Stomach (tissue), 9 donors: Measurements from ENCODE around the gene SPACA9. TPM values are rescaled to one million over a fixed set of nuclear protein-coding genes. Genes with fewer than 3 reads are reported as not detected.

Source experiments
- DNase-seq, 2 donors: peaks; one replicate each; pipeline versions ENCODE4 v3.0.0 to v3.0.0-alpha.2; 2013 to 2019
- H3K27ac ChIP-seq, 5 donors: fragments of 200-600 bp in 4 of 5; sonication (generic) in 4 of 5; one replicate each; pipeline ENCODE4 v1.5.1; 2013 to 2019; ENCODE audit warnings: mild to moderate bottlenecking in 1 of 5, moderate library complexity in 1 of 5
- H3K27me3 ChIP-seq, 3 donors: fragments of 200-600 bp; sonication (generic); one replicate each; pipeline ENCODE4 v1.5.1; 2017 to 2019; ENCODE audit warnings: mixed run types in 1 of 3
- H3K36me3 ChIP-seq, 4 donors: fragments of 200-600 bp; sonication (generic); 1 replicate in 3 of 4; 2 replicates in 1 of 4; pipeline ENCODE4 v1.5.1; 2016 to 2019
- H3K4me1 ChIP-seq, 4 donors: fragments of 200-600 bp; sonication (generic); one replicate each; pipeline ENCODE4 v1.5.1; 2016 to 2019
- H3K4me3 ChIP-seq, 4 donors: fragments of 200-600 bp; sonication (generic) in 3 of 4; one replicate each; pipeline ENCODE4 v1.5.1; 2016 to 2019; ENCODE audit warnings: mild to moderate bottlenecking in 1 of 4
- H3K9me3 ChIP-seq, 4 donors: fragments of 200-600 bp; sonication (generic); one replicate each; pipeline ENCODE4 v1.5.1; 2016 to 2019
- EP300 ChIP-seq: sonication (generic); formaldehyde crosslinking; IDR thresholded peaks from one replicate; pipeline ENCODE4 v1.6.1; 2017; ENCODE audit warnings: antibody characterized with exemption
- POLR2A ChIP-seq, 4 donors: fragments of 450-650 bp; IDR thresholded peaks; one replicate each; pipeline ENCODE4 v1.6.1; 2016; ENCODE audit warnings: antibody characterized with exemption in 4 of 4, control low read depth in 2 of 4, mild to moderate bottlenecking in 1 of 4, moderate library complexity in 1 of 4
- POLR2AphosphoS5 ChIP-seq, 3 donors: sonication (generic); formaldehyde crosslinking; IDR thresholded peaks; one replicate each; pipeline ENCODE4 v1.6.1; 2016; ENCODE audit warnings: antibody characterized with exemption in 3 of 3
- WGBS, 5 donors: extraction: QIAGEN DNeasy Blood & Tissue Kit in 3 of 5; methylation state at CpG; one replicate each; pipeline versions ENCODE4 v1.1.5 to v1.1.7; 2013 to 2018; 5-methylcytosine and 5-hydroxymethylcytosine counted together
- intact Hi-C: fragments of 100-400 bp; cut with DNase I; formaldehyde crosslinking; loops from one replicate; pipeline ENCODE4 v1.15.1; 2023; ENCODE audit warnings: low total_unique reads
- polyA plus RNA-seq, 3 donors: library from polyadenylated mRNA; stranded (reverse); fragments of 200-250 nt; gene quantifications; one replicate each; pipeline ENCODE4 v1.2.3, GENCODE V29; 2013
- total RNA-seq, 5 donors: library from RNA; depleted of rRNA; stranded (reverse); fragments of >200 nt; gene quantifications; one replicate each; pipeline versions ENCODE4 v1.1.0 to v1.2.3, GENCODE V29; 2014 to 2016
- TF ChIP-seq, protein P1 (sequence below), 7 experiments: fragments of 450-650 bp in 4 of 7; fragments of 200-600 bp in 3 of 7; sonication (generic) in 3 of 7; IDR thresholded peaks; one replicate each; pipeline ENCODE4 v1.5.1; 2016 to 2019; ENCODE audit warnings: antibody characterized with exemption in 7 of 7, control low read depth in 2 of 7, mild to moderate bottlenecking in 1 of 7
- donor health status: healthy with polysubstance abuse.
- donor health status: Bipolar disorder and iron deficiency.
- donor health status: healthy.

SPACA9 gene
- total and polyA plus RNA-seq, 8 donors, result 0.29 to 4.8 (median 2.0) TPM; not detected in 2

DNA sequence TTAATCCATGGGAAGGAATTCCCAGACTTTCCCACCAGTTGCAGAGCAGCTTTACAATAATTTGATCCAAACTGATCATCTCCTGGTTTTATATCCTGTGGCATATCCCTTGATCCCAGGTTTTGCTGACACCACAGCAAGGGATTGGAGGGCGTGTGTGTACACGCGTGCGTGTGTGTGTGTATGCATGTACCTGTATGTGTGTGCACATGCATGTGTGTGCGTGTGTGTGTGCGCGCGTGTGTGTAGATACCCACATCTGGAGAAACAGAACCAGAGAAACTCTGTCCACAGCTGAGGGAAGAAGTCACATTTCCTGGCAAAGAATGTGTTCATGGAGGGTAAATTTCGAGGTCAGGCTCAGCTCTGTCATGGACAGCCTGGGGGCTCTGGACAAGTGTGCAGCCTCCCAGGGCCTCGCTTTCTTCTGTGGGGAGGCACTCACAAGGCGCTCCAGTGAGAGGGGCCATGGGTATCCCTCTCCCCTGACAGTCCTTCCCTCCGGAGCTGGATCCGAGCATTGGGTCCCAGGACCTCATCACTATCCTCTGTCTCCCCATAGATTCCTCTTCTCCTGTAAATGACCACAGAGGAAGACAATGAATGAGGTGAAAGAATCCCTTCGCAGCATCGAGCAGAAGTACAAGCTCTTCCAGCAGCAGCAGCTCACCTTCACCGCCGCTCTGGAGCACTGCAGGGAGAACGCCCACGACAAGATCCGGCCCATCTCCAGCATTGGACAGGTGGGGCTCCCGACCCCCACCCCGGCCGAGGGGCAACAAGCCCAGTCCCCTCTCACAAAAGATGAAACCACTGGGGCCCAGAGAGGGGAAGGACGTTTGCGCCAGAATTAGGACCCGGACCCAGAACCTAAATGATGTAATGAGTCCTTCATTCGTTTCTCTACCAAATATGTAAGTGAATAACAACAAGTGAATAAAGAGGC is 4.9 kb downstream of the SPACA9 start:
- no peaks in the 10 kb centered on the region for H3K9me3 ChIP-seq
- no peak for TF ChIP-seq POLR2A (IDR thresholded peaks at IDR 0.05)
- TF ChIP-seq POLR2AphosphoS5 (IDR thresholded peaks at IDR 0.05), result no peak
- TF ChIP-seq, protein P1, sequence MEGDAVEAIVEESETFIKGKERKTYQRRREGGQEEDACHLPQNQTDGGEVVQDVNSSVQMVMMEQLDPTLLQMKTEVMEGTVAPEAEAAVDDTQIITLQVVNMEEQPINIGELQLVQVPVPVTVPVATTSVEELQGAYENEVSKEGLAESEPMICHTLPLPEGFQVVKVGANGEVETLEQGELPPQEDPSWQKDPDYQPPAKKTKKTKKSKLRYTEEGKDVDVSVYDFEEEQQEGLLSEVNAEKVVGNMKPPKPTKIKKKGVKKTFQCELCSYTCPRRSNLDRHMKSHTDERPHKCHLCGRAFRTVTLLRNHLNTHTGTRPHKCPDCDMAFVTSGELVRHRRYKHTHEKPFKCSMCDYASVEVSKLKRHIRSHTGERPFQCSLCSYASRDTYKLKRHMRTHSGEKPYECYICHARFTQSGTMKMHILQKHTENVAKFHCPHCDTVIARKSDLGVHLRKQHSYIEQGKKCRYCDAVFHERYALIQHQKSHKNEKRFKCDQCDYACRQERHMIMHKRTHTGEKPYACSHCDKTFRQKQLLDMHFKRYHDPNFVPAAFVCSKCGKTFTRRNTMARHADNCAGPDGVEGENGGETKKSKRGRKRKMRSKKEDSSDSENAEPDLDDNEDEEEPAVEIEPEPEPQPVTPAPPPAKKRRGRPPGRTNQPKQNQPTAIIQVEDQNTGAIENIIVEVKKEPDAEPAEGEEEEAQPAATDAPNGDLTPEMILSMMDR (IDR thresholded peaks at IDR 0.05), result no peak
- no peak for TF ChIP-seq EP300
- WGBS, 5 donors, result 88 to 92% (median 89%) methylated on average over 27 of the region's 27 CpGs
- H3K36me3 ChIP-seq, result peaks cover 0 to 41% (median 18%) of the 10 kb centered on the region in 4 donors
- intact Hi-C loops, result no loop called here
- no peak overlapping the region for H3K27ac ChIP-seq
- no peak overlapping the region for H3K4me3 ChIP-seq
- no peaks in the 10 kb centered on the region for H3K27me3 ChIP-seq
- DNase-seq, result no peak
- peaks cover 0 to 15% (median 10%) of the 10 kb centered on the region in 4 donors for H3K4me1 ChIP-seq

DNA sequence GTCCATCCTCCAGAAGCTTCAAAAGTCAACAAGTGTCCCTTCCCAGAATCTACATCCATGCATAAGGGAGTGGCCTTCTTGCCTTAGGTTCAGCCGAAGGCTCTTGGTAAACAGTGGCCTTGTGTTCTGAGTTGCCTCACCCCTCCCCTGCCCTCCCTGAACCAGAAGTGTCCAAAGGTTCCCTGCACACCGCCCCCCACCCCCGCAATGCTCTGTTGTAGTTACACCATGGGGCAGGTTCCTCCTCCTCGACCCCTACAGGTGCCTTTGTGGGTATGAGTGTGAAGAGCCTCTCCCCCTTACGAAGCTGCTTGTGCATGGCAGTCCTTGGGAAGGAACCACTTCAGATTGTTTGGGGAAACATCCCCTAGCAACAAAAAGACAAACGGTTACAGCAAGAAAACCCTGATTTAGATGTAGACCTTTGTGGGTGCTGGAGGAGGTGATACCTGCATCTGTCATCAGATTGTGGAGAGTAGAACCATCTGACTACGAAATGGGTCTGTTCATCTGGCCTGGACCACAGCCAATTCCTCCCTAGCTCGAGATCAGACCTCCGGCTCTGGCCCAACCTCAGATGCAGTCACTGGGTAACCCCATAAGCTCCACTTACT is 7.1 kb downstream of the SPACA9 start:
- H3K4me1 ChIP-seq, result no peaks in the 10 kb centered on the region
- no peaks in the 10 kb centered on the region for H3K27me3 ChIP-seq
- H3K4me3 ChIP-seq, result no peak overlapping the region
- intact Hi-C loops, result no loop called here
- no peaks in the 10 kb centered on the region for H3K9me3 ChIP-seq
- DNase-seq, result peak in 1 of 2 donors; percentile 46
- H3K36me3 ChIP-seq, result peaks cover 0 to 57% (median 22%) of the 10 kb centered on the region in 4 donors
- H3K27ac ChIP-seq, result no peak overlapping the region
- WGBS, 5 donors, result 44 to 50% (median 46%) methylated on average over 9 of the region's 9 CpGs
- no peak for TF ChIP-seq EP300
- no peak for TF ChIP-seq POLR2A (IDR thresholded peaks at IDR 0.05)
- no peak for TF ChIP-seq POLR2AphosphoS5 (IDR thresholded peaks at IDR 0.05)
- TF ChIP-seq, protein P1 (IDR thresholded peaks at IDR 0.05), result no peak

DNA sequence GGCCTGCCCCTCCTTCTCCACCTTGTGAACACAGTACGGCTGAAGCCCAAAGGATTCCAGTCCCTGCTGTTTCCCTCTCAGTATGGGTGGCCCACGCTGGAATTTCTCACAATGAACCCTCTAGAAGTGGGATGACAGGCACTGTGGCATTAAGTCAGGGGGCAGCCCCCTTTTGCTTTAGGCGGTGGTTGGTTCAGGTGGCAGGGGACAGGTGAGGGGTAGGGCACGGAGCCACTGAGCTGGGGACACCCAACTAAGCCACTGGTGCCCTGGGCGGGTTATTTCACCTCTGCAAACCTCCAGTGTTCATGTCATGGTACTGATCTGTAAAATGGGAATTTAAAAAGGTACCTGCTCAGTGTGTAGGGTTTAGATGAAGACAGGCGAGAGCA is 7.6 kb downstream of the SPACA9 start:
- intact Hi-C loops, result no loop called here
- no peak for DNase-seq
- 86 to 95% (median 92%) methylated on average over 5 to 6 of the region's 6 CpGs for WGBS, 5 donors
- Histone ChIP-seq H3K4me1 (no peaks in the 10 kb centered on the region), H3K27ac (no peak overlapping the region), H3K36me3 (peaks cover 0 to 62% (median 24%) of the 10 kb centered on the region in 4 donors), H3K27me3 (no peaks in the 10 kb centered on the region), H3K9me3 (no peaks in the 10 kb centered on the region), H3K4me3 (no peak overlapping the region)
- TF ChIP-seq EP300 (no peak), POLR2A (IDR thresholded peaks at IDR 0.05) (no peak)
- TF ChIP-seq, protein P1 (IDR thresholded peaks at IDR 0.05), result no peak

DNA sequence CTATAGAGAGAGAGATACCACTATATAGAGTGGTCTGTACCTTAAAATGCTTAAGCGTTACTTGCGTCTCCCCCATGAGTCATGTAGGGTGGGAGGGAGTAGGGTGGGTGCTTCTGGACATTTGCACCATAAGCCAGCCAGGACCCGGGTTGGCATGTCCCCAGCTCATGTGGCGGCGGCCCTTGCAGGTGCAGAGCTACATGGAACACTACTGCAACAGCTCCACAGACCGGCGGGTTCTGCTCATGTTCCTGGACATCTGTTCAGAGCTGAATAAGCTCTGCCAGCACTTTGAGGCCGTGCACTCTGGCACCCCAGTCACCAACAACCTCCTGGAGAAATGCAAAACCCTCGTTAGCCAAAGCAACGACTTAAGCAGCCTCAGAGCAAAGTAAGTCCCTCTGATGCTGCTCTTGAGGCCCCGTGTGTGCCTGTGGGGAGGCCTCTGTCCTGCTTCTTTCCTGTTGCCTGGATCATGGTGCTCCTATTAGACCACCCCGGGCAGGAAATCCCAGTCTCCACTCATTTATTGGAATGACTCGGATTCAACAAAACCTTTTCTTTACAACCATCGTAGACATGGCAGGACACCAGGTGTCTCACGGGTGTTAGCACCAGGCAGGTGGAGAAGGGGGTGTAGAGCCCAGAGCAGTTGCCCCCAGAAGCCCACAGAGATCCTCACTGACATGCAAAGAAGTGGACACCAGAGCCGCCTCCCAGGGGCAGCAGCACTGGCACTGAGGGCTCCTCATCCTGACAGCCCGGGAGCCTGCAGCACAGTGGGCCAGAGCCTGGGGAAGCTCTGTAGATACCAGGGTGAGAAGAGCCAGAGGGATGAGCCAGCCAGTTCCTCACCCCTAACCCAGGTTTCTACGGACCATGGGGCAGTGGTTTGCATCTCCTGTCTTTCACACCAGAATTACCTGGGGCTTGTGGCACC is 8.8 kb downstream of the SPACA9 start:
- H3K4me1 ChIP-seq, result no peaks in the 10 kb centered on the region
- peaks cover 0 to 73% (median 35%) of the 10 kb centered on the region in 4 donors for H3K36me3 ChIP-seq
- H3K4me3 ChIP-seq, result no peak overlapping the region
- no peak for DNase-seq
- no peak overlapping the region for H3K27ac ChIP-seq
- 88 to 96% (median 90%) methylated on average over 16 to 18 of the region's 18 CpGs for WGBS, 5 donors
- no peaks in the 10 kb centered on the region for H3K9me3 ChIP-seq
- H3K27me3 ChIP-seq, result no peaks in the 10 kb centered on the region
- TF ChIP-seq EP300, result no peak
- TF ChIP-seq, protein P1 (IDR thresholded peaks at IDR 0.05), result no peak
- no peak for TF ChIP-seq POLR2AphosphoS5 (IDR thresholded peaks at IDR 0.05)
- no peak for TF ChIP-seq POLR2A (IDR thresholded peaks at IDR 0.05)
- intact Hi-C loops, result no loop called here
